ENCODE data around the gene ADAP2. TPM values are rescaled to one million over a fixed set of nuclear protein-coding genes. Genes with fewer than 3 reads are reported as not detected.

The ADAP2 gene
- polyA plus RNA-seq, 3 donors = 36.1 to 142 (median 39.8) TPM

DNA sequence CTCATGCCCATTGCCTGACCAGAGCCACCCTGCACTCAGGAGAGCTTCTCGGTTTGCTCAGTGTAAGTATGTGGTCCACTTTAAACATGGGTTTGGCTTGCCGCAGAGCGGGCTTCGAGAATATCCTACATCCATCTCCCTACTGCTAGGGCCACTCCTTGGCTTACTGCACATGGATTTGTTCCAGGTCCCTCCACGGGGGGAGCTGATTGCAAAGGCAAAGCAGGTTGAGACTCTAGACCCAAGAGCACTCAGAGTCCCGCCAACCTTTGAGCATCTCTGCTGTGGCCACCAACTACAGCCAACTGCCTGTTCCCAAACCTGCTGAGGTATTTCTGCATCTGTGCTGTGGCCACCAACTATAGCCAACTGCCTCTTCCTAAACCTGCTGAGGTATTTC is 75.5 kb downstream of the ADAP2 start:
- H3K9me3 Mint-ChIP-seq = no peaks in the 10 kb centered on the region
- H3K27ac Mint-ChIP-seq = peak overlapping the region in 2 of 7 donors; percentile 61 to 72
- H3K36me3 Mint-ChIP-seq = peaks cover 68 to 92% of the 10 kb centered on the region in 2 donors

GRCh38 chr17:30997842-30998241 is 76.1 kb downstream of the ADAP2 start:
- no peak overlapping the region for H3K9ac ChIP-seq (ENCODE audit: insufficient read depth, low read length, poor library complexity, severe bottlenecking)
- peaks cover 84 to 98% of the 10 kb centered on the region in 2 donors for H3K36me3 ChIP-seq (replicated peaks in 1 of 2; ENCODE audit: control insufficient read depth in 1 of 2, insufficient read depth in 2 of 2, low read length in 2 of 2)

More for the DNA sequence above, 75.5 kb downstream of the ADAP2 start:
- H4K20me1 ChIP-seq (ENCODE audit: insufficient read depth, low read length) = peaks cover 31% of the 10 kb centered on the region
- TF ChIP-seq CTCF (IDR thresholded peaks at IDR 0.05) = no peak
- no peak overlapping the region for H3K9ac ChIP-seq (ENCODE audit: insufficient read depth, low read length, poor library complexity, severe bottlenecking)
- H3K27ac ChIP-seq (ENCODE audit: low read depth in 1 of 2, low read length in 2 of 2) = no peak overlapping the region
- no peak for DNase-seq
- H3K4me3 ChIP-seq (replicated peaks in 1 of 3; ENCODE audit: low read depth in 2 of 3, low read length in 3 of 3) = no peak overlapping the region
- Mint-ChIP-seq H3K4me3 (no peak overlapping the region), H3K4me1 (no peaks in the 10 kb centered on the region), H3K27me3 (ENCODE audit: low read depth in 3 of 3) (no peaks in the 10 kb centered on the region)
- H3K79me2 ChIP-seq (ENCODE audit: insufficient read depth, low read length) = peaks cover 3% of the 10 kb centered on the region
- intact Hi-C loops (cut with micrococcal nuclease) = no loop called here
- no peaks in the 10 kb centered on the region for H3K27me3 ChIP-seq (ENCODE audit: control insufficient read depth in 2 of 2, insufficient read depth in 2 of 2, low read length in 2 of 2)
- no peaks in the 10 kb centered on the region for H3K9me3 ChIP-seq (replicated peaks in 1 of 2; ENCODE audit: control insufficient read depth in 1 of 2, insufficient read depth in 1 of 2, low read length in 2 of 2)
- no peak overlapping the region for H3K4me2 ChIP-seq (replicated peaks; ENCODE audit: extremely low read depth, low read length, poor library complexity, severe bottlenecking)
- H2AFZ ChIP-seq (ENCODE audit: insufficient read depth, low read depth, low read length, poor library complexity, severe bottlenecking) = no peak overlapping the region
- H3K36me3 ChIP-seq (replicated peaks in 1 of 2; ENCODE audit: control insufficient read depth in 1 of 2, insufficient read depth in 2 of 2, low read length in 2 of 2) = peaks cover 86 to 98% of the 10 kb centered on the region in 2 donors
- no peaks in the 10 kb centered on the region for H3K4me1 ChIP-seq (ENCODE audit: control insufficient read depth in 1 of 2, insufficient read depth in 2 of 2, low read length in 2 of 2)
- 98% methylated on average over 6 of the region's 6 CpGs for WGBS (ENCODE audit: insufficient coverage)

More at GRCh38 chr17:30997842-30998241, 76.1 kb downstream of the ADAP2 start:
- Histone ChIP-seq H2AFZ (ENCODE audit: insufficient read depth, low read depth, low read length, poor library complexity, severe bottlenecking) (no peak overlapping the region), H3K27ac (ENCODE audit: low read depth in 1 of 2, low read length in 2 of 2) (no peak overlapping the region), H3K79me2 (ENCODE audit: insufficient read depth, low read length) (no peaks in the 10 kb centered on the region), H3K9me3 (replicated peaks in 1 of 2; ENCODE audit: control insufficient read depth in 1 of 2, insufficient read depth in 1 of 2, low read length in 2 of 2) (no peaks in the 10 kb centered on the region), H3K27me3 (ENCODE audit: control insufficient read depth in 2 of 2, insufficient read depth in 2 of 2, low read length in 2 of 2) (no peaks in the 10 kb centered on the region), H4K20me1 (ENCODE audit: insufficient read depth, low read length) (peaks cover 26% of the 10 kb centered on the region), H3K4me3 (replicated peaks in 1 of 3; ENCODE audit: low read depth in 2 of 3, low read length in 3 of 3) (no peak overlapping the region), H3K4me2 (replicated peaks; ENCODE audit: extremely low read depth, low read length, poor library complexity, severe bottlenecking) (no peak overlapping the region), H3K4me1 (ENCODE audit: control insufficient read depth in 1 of 2, insufficient read depth in 2 of 2, low read length in 2 of 2) (no peaks in the 10 kb centered on the region)
- no peak for DNase-seq
- 90% methylated on average over 2 of the region's 5 CpGs for WGBS (ENCODE audit: insufficient coverage)
- Mint-ChIP-seq H3K36me3 (peaks cover 67 to 93% of the 10 kb centered on the region in 2 donors), H3K4me3 (no peak overlapping the region), H3K4me1 (no peaks in the 10 kb centered on the region), H3K9me3 (no peaks in the 10 kb centered on the region), H3K27ac (peak overlapping the region in 2 of 7 donors; percentile 61 to 72), H3K27me3 (ENCODE audit: low read depth in 3 of 3) (no peaks in the 10 kb centered on the region)
- no peak for TF ChIP-seq CTCF (IDR thresholded peaks at IDR 0.05)
- intact Hi-C loops (cut with micrococcal nuclease) = no loop called here

Measured in CD14-positive monocyte (primary cell).